SK-N-SH treated with all-trans-retinoic acid at 6 μM for 48 hours (cell line): Measurements from ENCODE around the gene COL6A3.

Experiments
- ATAC-seq: fragments of 200-7000 bp; cut with Tn5 transposase; 3 replicates; pipeline ENCODE4 v1.9.1; 2020; ENCODE audit warnings: mild to moderate bottlenecking, moderate library complexity
- ARNTL ChIP-seq: fragments of 450-650 bp; formaldehyde crosslinking; IDR thresholded peaks from 2 replicates; pipeline ENCODE4 v1.5.0; 2020; ENCODE audit warnings: low read depth, mild to moderate bottlenecking, moderate library complexity, borderline replicate concordance
- BACH2 ChIP-seq: fragments of 250-450 bp; sonication (Bioruptor Pico); IDR thresholded peaks from 2 replicates; pipeline ENCODE4 v1.9.0; 2021; ENCODE audit warnings: mild to moderate bottlenecking, borderline replicate concordance
- CREB5 ChIP-seq: fragments of 250-450 bp; sonication (Bioruptor Pico); IDR thresholded peaks from 2 replicates; pipeline ENCODE4 v1.5.1; 2020; ENCODE audit warnings: low read depth, mild to moderate bottlenecking, moderate library complexity
- CSDC2 ChIP-seq: fragments of 250-450 bp; sonication (Bioruptor Pico); IDR thresholded peaks from 2 replicates; pipeline ENCODE4 v1.5.0; 2020; ENCODE audit warnings: mild to moderate bottlenecking, moderate library complexity
- CSRNP3 ChIP-seq: fragments of 250-450 bp; sonication (Bioruptor Pico); IDR thresholded peaks from 2 replicates; pipeline ENCODE4 v1.5.1; 2021; ENCODE audit warnings: mild to moderate bottlenecking, moderate library complexity
- ESRRG ChIP-seq: fragments of 250-450 bp; sonication (Bioruptor Pico); IDR thresholded peaks from 2 replicates; pipeline ENCODE4 v1.6.1; 2021; ENCODE audit warnings: mild to moderate bottlenecking
- GLIS3 ChIP-seq: fragments of 250-450 bp; sonication (Bioruptor Pico); IDR thresholded peaks from 2 replicates; pipeline ENCODE4 v1.5.0; 2020; ENCODE audit warnings: mild to moderate bottlenecking, moderate library complexity
- ISL1 ChIP-seq: fragments of 250-450 bp; sonication (Bioruptor Pico); IDR thresholded peaks from 2 replicates; pipeline ENCODE4 v2.1.2; 2022; ENCODE audit warnings: mild to moderate bottlenecking, moderate library complexity
- OSR1 ChIP-seq: fragments of 250-450 bp; sonication (Bioruptor Pico); IDR thresholded peaks from 2 replicates; pipeline ENCODE4 v1.8.0; 2022; ENCODE audit warnings: moderate library complexity, mild to moderate bottlenecking, inconsistent platforms
- PATZ1 ChIP-seq: fragments of 250-450 bp; sonication (Bioruptor Pico); IDR thresholded peaks from 2 replicates; pipeline ENCODE4 v1.8.0; 2020; ENCODE audit warnings: mild to moderate bottlenecking, moderate library complexity, borderline replicate concordance
- POU6F1 ChIP-seq: fragments of 250-450 bp; sonication (Bioruptor Pico); IDR thresholded peaks from 2 replicates; pipeline ENCODE4 v1.8.0; 2021; ENCODE audit warnings: low read depth, mild to moderate bottlenecking, moderate library complexity, borderline replicate concordance
- PPARA ChIP-seq: fragments of 250-450 bp; sonication (Bioruptor Pico); IDR thresholded peaks from 2 replicates; pipeline ENCODE4 v1.5.0; 2020; ENCODE audit warnings: mild to moderate bottlenecking, borderline replicate concordance
- RARB ChIP-seq: fragments of 250-450 bp; sonication (Bioruptor Pico); IDR thresholded peaks from 2 replicates; pipeline ENCODE4 v1.8.0; 2021; ENCODE audit warnings: mild to moderate bottlenecking, moderate library complexity
- SNAI2 ChIP-seq: fragments of 250-450 bp; sonication (Bioruptor Pico); IDR thresholded peaks from 2 replicates; pipeline ENCODE4 v1.5.0; 2020; ENCODE audit warnings: mild to moderate bottlenecking, moderate library complexity
- TCF4 ChIP-seq: fragments of 250-450 bp; sonication (Bioruptor Pico); IDR thresholded peaks from 2 replicates; pipeline ENCODE4 v1.8.0; 2021; ENCODE audit warnings: mild to moderate bottlenecking, moderate library complexity, borderline replicate concordance
- TOX ChIP-seq: fragments of 250-450 bp; sonication (Bioruptor Pico); IDR thresholded peaks from 2 replicates; pipeline ENCODE4 v1.8.0; 2021; ENCODE audit warnings: mild to moderate bottlenecking, moderate library complexity, borderline replicate concordance
- TSHZ2 ChIP-seq: fragments of 250-450 bp; sonication (Bioruptor Pico); IDR thresholded peaks from 2 replicates; pipeline ENCODE4 v1.5.0; 2020; ENCODE audit warnings: mild to moderate bottlenecking, moderate library complexity
- ZC3H10 ChIP-seq: fragments of 250-450 bp; sonication (Bioruptor Pico); IDR thresholded peaks from 2 replicates; pipeline ENCODE4 v1.5.1; 2021; ENCODE audit warnings: mild to moderate bottlenecking, moderate library complexity
- ZFP3 ChIP-seq: fragments of 250-450 bp; sonication (Bioruptor Pico); IDR thresholded peaks from 2 replicates; pipeline ENCODE4 v1.5.0; 2020; ENCODE audit warnings: mild to moderate bottlenecking, moderate library complexity
- ZFP30 ChIP-seq: fragments of 450-650 bp; formaldehyde crosslinking; IDR thresholded peaks from 2 replicates; pipeline ENCODE4 v1.5.0; 2022; ENCODE audit warnings: mild to moderate bottlenecking, moderate library complexity
- ZNF70 ChIP-seq: fragments of 450-650 bp; formaldehyde crosslinking; IDR thresholded peaks from 2 replicates; pipeline ENCODE4 v1.5.0; 2020; ENCODE audit warnings: mild to moderate bottlenecking, moderate library complexity
- ZNF8 ChIP-seq: fragments of 450-650 bp; formaldehyde crosslinking; IDR thresholded peaks from 2 replicates; pipeline ENCODE4 v1.5.0; 2020; ENCODE audit warnings: mild to moderate bottlenecking, moderate library complexity

COL6A3 gene

GRCh38 chr2:237315170-237315828 lies 98.7 kb downstream of the COL6A3 start (continued):
- TF ChIP-seq CSRNP3 (CRISPR knock-in tag) (no peak), RARB (CRISPR knock-in tag) (no peak), ZNF8 (CRISPR knock-in tag) (no peak), ZFP3 (CRISPR knock-in tag) (no peak), POU6F1 (CRISPR knock-in tag) (no peak), ZC3H10 (peak; percentile 25; the same call in 1 of the 2 replicates), PPARA (no peak), CSDC2 (CRISPR knock-in tag) (0 out of 2 replicates have a peak, but pooled peaks have one; percentile 18)
- TF ChIP-seq, all 23 proteins: peak for 4

GRCh38 chr2:237314681-237315080 lies 99.3 kb downstream of the COL6A3 start:
- TF ChIP-seq SNAI2 (no peak), RARB (CRISPR knock-in tag) (no peak), TCF4 (no peak), TSHZ2 (CRISPR knock-in tag) (no peak), ARNTL (CRISPR knock-in tag) (no peak), ZC3H10 (no peak), ESRRG (CRISPR knock-in tag) (no peak), TOX (CRISPR knock-in tag) (no peak), PATZ1 (CRISPR knock-in tag) (no peak), ZFP30 (CRISPR knock-in tag) (no peak), ISL1 (CRISPR knock-in tag) (no peak)
- ATAC-seq: no peak; the same call in 2 of the 3 replicates

GRCh38 chr2:237314198-237314597 lies 99.8 kb downstream of the COL6A3 start:
- no peak for ATAC-seq
- no peak for TF ChIP-seq RARB (CRISPR knock-in tag)
- no peak for TF ChIP-seq OSR1 (CRISPR knock-in tag)
- no peak for TF ChIP-seq GLIS3 (CRISPR knock-in tag)
- no peak for TF ChIP-seq ZFP30 (CRISPR knock-in tag)
- no peak for TF ChIP-seq CREB5 (CRISPR knock-in tag)
- TF ChIP-seq CSDC2 (CRISPR knock-in tag): no peak
- TF ChIP-seq ZC3H10: no peak
- TF ChIP-seq TOX (CRISPR knock-in tag): no peak
- no peak for TF ChIP-seq ZNF70 (CRISPR knock-in tag)
- TF ChIP-seq PPARA: no peak
- no peak for TF ChIP-seq CSRNP3 (CRISPR knock-in tag)
- TF ChIP-seq BACH2: no peak
- no peak for TF ChIP-seq ARNTL (CRISPR knock-in tag)
- no peak for TF ChIP-seq ISL1 (CRISPR knock-in tag)
- TF ChIP-seq ZNF8 (CRISPR knock-in tag): no peak
- TF ChIP-seq ZFP3 (CRISPR knock-in tag): no peak
- no peak for TF ChIP-seq SNAI2
- no peak for TF ChIP-seq TSHZ2 (CRISPR knock-in tag)
